ENCODE measurements around the gene RHBDF2.

Gene RHBDF2

GRCh38 chr17:76462556-76463290 lies 38.5 kb downstream of the RHBDF2 start:
- in situ Hi-C loops (cut with HindIII; ENCODE audit: low sequenced_read_pairs) = loop anchor here (25.0 kb wide), 1 partner anchor 175 kb away; the partner anchor contains the start of gene ST6GALNAC1

DNA sequence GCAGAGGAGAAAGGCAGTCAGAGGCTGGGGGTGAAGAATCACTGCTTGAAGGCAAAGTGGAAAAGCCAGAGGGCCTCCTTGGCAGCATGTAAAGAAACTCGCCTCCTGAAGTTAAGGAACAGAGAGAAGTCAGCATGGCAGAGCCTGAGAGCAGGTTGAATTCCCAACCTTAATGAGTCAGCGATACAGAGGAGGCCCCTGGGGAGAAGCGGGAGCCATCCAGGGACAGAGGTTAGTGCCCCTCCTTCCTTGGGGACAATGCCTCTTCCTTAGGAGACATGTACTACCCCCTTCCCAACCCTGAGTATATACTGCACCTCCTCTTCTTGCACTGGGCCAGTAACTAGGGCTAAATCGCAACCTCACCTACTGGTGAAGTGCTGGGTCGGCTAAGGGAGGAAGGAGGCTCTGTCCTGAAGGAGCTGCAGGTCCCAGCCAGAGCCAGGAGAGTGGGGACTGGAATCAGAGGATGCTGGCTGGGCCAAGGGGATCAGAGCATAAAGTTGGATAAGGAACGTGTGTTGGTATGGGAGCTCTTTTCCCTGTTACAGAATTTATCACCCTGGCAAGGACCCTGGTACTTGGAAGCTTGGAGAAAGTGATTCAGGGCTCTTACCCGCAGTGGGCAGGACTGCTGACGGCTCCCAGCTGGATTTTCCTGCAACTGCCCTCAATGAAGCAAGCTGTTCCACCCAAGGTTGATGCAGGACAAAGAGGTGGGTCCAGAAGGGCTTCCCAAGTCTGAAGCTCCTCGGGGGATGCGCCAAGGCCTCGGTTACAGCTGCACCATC lies 39.3 kb downstream of the RHBDF2 start:
- no peak for DNase-seq (ENCODE audit: low read depth)
- TF ChIP-seq, protein P1, sequence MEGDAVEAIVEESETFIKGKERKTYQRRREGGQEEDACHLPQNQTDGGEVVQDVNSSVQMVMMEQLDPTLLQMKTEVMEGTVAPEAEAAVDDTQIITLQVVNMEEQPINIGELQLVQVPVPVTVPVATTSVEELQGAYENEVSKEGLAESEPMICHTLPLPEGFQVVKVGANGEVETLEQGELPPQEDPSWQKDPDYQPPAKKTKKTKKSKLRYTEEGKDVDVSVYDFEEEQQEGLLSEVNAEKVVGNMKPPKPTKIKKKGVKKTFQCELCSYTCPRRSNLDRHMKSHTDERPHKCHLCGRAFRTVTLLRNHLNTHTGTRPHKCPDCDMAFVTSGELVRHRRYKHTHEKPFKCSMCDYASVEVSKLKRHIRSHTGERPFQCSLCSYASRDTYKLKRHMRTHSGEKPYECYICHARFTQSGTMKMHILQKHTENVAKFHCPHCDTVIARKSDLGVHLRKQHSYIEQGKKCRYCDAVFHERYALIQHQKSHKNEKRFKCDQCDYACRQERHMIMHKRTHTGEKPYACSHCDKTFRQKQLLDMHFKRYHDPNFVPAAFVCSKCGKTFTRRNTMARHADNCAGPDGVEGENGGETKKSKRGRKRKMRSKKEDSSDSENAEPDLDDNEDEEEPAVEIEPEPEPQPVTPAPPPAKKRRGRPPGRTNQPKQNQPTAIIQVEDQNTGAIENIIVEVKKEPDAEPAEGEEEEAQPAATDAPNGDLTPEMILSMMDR (IDR thresholded peaks at IDR 0.05; ENCODE audit: low read depth, low read length, missing control alignments) = no peak
- in situ Hi-C loops (cut with HindIII; ENCODE audit: low sequenced_read_pairs) = loop anchor here (25.0 kb wide), 1 partner anchor 175 kb away; the partner anchor contains the start of gene ST6GALNAC1
- no peak overlapping the region for H3K4me3 ChIP-seq (ENCODE audit: low read depth, low read length)

More at GRCh38 chr17:76462556-76463290, 38.5 kb downstream of the RHBDF2 start:
- H3K4me3 ChIP-seq (ENCODE audit: low read depth, low read length) = no peak overlapping the region
- TF ChIP-seq, protein P1 (IDR thresholded peaks at IDR 0.05; ENCODE audit: low read depth, low read length, missing control alignments) = no peak
- DNase-seq (ENCODE audit: low read depth) = no peak

DNA sequence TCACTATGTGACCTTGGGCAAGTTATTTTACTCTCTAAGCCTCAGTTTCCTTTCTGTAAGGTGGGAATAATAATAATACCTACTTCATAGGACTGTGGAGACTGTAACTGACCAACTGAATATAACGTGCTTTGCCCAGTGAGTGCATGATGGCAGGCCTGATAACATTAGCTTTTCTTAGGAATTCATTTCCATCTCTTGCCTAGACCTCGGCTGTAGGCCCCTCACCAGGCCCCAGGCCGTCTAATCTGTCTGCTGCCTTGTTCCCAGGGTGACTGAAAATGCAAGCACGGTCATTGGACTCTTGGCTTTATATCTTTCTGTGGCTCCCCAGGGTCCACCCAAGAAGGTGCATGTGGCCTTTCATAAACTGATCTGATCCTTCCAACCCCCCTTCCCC lies 41.5 kb downstream of the RHBDF2 start:
- DNase-seq (ENCODE audit: low read depth) = no peak
- in situ Hi-C loops (cut with HindIII; ENCODE audit: low sequenced_read_pairs) = loop anchor here (25.0 kb wide), 1 partner anchor 178 kb away; the partner anchor contains the start of gene ST6GALNAC1
- no peak overlapping the region for H3K4me3 ChIP-seq (ENCODE audit: low read depth, low read length)
- TF ChIP-seq, protein P1 (IDR thresholded peaks at IDR 0.05; ENCODE audit: low read depth, low read length, missing control alignments) = no peak

DNA sequence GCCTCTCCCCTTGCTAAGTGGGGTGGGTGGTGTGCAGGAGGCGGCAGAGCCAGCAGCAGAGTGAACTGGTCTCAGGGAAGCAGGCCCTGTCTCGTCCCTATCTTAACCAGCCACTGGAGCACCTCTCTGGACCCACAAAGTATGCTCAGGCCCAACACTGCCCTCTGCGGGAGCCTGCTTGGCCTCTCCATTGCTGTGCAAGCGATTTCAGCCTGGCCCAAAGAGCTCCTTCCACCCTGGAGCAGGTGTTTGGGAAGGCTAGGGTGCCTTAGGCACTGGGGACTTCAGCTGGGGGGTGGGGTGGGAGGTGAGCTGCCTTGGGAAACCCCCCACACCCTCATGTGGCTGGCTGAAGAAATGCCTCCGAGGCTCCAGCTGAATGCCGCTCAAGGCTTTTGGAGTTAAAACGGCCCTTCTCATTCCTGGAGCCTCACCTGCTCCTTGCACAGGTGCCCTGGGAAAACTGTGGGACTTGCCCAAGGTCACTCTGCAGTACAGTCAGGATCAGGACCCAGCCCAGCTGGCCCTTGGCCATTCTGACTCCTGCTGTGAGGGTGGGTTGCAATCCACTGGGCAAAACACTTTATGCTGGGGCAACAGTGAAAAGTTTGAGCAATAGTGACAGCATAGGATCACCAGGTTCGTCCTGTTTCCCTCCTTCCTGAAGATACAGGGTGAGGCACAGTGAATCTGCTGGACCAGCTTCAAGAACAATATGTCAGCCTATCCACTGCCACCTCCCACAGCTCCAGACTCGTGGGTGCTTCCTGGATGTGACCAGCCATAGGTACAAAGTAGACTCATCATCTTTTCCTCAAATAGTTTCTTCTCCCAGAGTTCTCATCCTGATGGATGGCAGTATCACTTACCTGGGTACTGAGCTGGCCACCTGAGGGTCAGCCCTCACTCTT lies 42.4 kb downstream of the RHBDF2 start:
- TF ChIP-seq, protein P1 (IDR thresholded peaks at IDR 0.05; ENCODE audit: low read depth, low read length, missing control alignments) = peak; percentile 69
- peak; percentile 18 for DNase-seq (ENCODE audit: low read depth)
- no peak overlapping the region for H3K4me3 ChIP-seq (ENCODE audit: low read depth, low read length)
- in situ Hi-C loops (cut with HindIII; ENCODE audit: low sequenced_read_pairs) = loop anchor here (25.0 kb wide), 1 partner anchor 178 kb away; the partner anchor contains the start of gene ST6GALNAC1

- TF ChIP-seq, protein P1 (IDR thresholded peaks at IDR 0.05; ENCODE audit: low read depth, low read length, missing control alignments) = no peak
- H3K4me3 ChIP-seq (ENCODE audit: low read depth, low read length) = no peak overlapping the region
- in situ Hi-C loops (cut with HindIII; ENCODE audit: low sequenced_read_pairs) = loop anchor here (25.0 kb wide), 1 partner anchor 184 kb away; the partner anchor contains the start of gene ST6GALNAC1
- DNase-seq (ENCODE audit: low read depth) = no peak
Observed at GRCh38 chr17:76453431-76453743, 47.8 kb downstream of the RHBDF2 start.
